Activated gamma-delta T cell (primary cell): ENCODE results near the gene BICD2.

Experiments
- DNase-seq: peaks from one replicate; lab custom pipeline; 2025; lab: John Stamatoyannopoulos, UW

The BICD2 gene

DNA sequence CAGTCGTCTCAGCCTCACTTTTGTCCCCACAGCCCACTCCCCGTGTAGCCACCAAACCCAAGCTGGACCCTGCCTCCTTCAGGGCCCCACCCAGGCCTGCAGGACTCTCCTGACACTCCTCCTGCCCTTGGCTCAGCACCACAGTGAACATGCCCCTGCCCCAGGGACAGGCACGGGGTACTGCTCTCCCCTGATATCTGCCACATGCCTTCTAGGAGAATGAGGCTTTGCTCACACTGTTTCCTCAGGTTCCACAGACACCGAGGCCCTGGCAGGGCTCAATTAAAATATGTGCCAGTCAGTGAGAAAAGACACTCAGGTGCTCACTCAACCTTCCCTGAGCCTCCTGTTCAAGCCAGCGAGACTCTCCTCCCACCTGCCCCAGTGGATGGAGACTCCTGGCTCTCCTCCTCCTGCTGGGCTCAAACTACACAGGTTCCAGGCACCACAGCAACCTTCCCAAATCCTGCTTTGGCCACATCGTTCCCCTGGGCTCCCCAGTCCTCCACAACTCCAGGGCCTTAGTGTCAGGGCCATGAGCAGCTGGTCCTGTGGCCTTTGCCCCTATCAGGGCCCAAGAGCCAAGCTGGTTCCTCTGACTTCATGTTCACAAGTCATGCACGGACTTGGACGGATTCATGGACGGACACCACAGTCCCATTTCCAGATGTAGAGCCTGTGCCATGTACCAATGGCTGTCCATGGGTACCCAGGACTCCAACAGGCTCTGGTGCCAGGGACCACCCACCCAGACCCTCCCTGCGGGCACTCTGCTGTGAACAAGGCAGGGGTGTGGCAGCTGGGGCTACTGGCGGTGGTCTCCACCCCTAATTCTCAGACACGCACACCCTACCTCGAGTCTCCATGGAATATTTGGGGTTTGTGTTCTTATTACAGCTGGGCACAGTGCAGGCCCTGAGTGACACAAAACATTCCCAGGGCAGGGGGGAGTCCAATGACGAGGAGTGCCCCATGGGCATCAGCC is 36.6 kb downstream of the BICD2 start:
- no peak for DNase-seq

DNA sequence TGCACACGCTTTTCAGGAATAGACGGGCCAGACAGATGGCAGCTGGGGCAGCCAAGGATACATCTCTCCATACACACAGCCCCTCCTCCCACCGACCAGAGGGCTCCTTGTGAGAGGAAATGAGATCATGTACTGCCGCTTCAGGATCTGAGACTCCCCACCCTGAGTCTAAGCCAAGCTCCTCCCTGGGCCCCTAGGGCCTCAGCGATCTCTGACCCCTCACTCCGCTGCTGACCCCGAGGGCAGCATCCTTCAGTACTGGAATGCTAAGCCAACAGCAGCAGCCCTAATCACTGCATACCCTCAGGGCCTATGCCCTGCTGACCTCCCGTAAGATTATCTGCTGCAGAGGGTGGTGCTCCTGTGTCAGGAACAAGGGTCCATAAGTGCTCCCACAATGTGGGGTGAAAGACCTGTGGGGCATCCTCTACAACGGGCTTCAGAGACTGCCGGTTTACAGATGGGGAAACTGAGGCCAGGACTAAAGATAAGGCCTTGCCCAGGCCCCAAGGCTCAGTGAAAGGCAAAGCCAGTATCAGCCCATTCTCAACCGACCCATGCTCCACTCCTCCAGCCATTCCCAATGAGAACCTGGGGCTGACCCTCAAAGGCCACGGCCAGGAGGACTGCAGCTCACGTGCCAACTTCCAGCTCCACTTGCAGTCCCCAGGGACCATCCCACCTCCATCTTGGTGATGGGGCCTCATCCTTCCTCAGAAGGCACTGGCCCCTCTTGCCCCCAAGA is 37.5 kb downstream of the BICD2 start:
- no peak for DNase-seq

DNA sequence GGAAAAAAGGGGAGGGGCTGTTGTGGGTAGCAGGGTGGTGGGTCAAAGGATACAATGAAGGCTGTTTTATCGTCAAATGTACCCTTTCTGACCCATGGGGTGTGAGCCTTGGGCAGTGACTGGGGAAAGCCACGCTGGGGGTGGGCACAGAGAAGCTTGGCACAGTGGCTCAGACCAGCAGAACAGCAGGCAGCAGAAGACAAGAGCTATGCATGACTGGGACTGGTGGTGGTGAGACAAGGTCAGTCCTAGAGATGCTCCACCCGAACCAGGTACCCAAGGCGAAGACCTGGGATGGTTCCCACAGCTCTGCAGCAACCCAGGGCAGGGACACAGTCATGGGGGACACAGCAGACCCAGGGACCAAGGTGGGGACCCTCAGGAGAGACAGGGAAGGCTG is 38.3 kb downstream of the BICD2 start:
- DNase-seq: no peak

DNA sequence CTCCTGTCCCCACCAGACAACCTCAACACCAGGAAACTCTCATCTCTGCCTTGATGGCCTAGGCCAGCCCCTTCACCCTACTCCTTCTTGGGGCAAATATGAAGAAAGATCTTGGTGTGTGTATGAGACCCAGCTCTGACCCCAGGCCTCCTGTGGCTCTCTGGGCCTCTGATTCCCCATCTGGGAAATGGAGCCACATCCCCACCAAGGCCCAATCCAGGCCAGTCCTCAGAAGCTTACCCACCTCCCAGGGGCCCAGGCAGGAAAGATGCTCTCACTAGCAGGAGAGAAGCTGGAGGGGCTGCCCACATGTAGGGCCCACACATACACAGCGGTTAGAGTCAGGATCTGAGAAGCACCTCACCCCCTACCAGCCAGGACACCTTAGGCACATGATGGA is 38.9 kb downstream of the BICD2 start:
- no peak for DNase-seq

DNA sequence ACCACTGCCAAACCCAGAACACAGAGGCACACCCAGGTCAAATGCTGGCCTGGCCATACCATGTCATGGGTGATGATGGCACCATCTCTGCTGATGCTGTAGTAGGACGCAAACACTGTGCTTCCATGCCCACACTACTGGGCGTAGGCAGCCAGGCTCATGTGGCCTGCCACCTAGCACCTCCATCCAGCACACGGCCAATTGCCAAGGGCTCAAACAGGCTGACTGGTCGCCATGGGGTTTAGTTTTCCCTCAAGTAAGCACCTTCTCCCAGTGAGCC is 39.4 kb downstream of the BICD2 start:
- DNase-seq: no peak

DNA sequence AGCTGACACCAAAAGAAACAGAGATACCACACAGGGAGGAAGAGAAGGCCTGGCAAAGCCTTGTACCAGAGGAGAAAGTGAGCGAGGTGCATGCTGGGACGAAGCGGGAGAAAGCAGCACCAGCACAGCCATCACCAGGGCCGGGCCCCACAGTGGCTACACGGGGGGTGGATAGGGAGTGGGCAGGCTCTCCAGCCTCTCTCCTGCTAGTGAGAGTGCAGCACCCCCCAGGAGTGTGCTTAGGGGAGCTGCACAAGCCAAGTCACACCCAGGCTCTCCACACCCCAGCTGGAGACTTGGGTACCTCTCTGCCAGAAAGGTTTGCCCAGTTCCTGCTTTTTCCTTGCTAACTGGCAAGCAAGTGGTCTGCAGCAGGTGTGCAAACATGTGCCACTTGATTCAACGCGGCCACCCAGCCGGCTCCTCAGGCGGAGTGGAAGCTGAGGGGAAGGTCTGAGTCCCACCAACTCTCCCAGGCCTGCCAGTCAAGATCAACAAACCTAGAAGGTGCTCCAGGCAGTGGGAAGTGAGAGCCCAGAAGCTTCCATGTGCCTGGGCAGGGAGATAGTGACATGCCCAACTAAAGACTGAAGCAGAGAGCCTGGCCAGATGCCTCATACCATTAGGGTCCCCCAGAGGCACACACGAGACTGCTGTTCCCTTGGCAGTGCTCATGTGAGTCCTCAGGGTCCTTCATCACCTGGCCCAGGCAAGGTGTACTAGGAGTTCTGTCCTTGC is 39.9 kb downstream of the BICD2 start:
- no peak for DNase-seq

DNA sequence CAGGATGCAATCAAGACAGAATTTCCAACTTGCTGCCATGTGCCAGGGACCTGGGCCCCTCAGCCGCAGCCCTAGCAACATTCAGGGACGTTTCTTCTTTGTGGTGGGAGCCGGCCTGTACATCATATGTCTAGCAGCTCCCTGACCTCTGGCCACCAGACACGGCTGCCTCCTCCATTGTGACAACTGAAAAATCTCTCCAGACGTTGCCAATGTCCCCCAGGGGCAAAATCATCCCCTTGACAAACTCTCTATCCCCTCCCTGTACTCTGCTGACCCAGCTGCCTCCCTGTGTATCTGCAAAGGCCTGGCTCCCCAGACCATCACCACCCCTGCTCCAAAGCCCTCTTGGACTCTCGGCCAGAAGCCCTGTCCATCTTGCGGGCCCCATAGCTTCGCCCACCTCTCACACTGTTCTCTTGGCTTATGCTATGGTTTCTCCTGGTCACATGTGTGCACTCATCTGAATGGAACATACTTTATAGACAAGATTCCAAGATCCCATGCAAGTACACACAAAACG is 40.8 kb downstream of the BICD2 start:
- DNase-seq: no peak

DNA sequence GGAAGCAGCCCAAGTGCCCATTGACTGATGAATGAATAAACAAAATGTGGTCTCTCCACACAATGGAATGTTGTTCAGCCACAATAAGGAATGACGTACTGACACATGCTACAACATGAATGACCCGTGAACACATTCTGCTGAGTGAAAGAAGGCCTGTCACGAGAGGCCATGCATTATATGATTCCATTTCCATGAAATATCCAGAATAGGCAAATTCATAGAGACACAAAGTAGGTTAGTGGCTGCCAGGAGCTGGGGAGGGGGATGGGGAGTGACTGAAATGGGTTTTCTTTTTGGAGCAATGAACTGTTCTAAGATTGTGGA is 41.4 kb downstream of the BICD2 start:
- no peak for DNase-seq

DNA sequence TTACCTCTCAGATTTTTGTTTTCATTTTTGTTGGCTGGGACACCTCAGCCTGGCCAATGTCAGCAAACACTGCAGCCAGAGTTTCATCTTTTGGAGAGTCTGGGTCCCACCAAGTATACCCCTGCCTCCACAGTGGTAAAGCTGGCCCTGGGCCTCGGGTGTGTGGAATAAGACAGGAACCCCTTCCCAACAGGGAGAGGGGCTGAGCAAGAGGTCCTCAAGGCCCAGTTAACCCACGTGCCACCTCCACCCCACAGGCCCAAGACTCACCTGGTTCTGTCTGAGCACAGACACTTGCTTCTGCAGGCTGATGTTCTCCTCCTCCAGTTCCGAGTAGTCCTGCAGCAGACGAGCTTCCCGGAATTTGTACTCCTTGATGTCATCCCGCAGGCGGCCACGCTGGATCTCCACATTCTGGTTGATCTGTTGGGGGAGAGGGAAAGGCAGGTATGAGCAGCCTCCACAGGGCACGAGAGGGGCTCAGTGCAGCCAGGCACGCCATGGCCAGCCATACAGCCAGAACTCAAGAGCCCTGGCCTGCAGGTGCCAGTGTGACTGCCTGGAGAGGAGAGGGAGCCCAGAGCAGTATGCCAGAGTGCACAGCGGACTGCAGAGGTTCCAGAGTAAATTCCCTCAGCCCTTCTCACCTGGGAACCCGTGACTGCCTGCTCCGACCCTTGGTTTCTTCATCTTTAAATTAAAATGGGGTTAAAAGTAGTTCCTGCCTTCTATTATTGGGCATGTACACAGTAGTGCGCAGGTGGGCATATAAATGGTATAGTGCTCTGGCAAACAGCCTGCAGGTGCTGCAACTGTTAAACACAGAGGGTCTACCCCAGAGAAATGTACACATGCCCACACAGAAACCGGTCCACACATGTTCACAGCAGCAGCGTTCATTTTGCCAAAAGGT is 42.0 kb downstream of the BICD2 start:
- no peak for DNase-seq

DNA sequence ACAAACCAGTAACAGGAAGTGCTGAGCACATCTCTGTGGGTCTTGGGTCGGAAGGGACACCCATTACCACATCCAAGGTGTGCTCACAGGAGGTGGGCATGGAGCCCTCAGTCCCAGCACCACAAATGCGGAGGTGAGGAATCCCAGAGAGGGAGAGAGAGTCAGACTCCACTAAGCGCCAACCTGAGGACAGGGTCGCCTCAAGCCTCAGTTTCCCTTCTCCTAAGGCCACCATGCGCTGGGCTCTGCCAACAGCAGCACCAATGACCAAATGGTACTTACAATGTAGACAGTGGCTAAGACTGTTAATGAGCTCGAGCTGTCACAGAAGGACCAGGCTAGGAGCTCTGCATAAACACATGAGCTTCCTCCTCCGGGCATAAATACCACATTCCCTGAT is 43.1 kb downstream of the BICD2 start:
- no peak for DNase-seq

DNA sequence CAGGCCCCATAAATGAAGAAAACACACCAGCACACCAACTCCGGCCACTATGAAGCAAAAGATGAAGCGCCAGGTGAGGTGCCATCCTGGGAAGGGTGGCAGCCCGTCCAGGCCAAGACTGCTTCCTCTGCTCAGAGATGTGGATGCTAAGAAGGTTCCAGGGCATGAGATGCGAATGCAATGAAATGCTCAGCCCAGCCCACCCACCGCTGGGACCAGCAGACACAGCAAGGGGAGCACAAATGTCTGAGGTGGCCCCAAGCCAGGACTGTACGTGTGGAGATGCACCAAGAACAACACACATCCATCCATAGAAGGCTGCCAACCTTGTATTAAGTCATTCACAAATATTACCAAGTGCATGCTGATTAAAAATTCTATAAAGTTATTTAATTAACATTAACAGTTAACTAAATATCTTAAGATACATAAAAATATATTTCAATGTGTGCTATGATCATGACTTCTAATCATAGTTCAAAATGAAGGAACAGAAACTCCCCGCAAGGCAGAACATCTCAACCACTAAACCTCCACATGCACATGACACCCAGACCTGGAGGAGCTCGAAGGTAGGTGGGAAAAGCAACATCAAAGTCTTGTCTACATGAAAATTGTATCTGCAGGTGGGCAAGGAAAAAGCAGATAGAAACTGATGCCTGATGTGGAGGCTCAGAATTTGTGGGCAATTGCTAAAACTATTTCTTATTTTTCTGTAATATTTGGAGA is 43.7 kb downstream of the BICD2 start:
- DNase-seq: no peak

DNA sequence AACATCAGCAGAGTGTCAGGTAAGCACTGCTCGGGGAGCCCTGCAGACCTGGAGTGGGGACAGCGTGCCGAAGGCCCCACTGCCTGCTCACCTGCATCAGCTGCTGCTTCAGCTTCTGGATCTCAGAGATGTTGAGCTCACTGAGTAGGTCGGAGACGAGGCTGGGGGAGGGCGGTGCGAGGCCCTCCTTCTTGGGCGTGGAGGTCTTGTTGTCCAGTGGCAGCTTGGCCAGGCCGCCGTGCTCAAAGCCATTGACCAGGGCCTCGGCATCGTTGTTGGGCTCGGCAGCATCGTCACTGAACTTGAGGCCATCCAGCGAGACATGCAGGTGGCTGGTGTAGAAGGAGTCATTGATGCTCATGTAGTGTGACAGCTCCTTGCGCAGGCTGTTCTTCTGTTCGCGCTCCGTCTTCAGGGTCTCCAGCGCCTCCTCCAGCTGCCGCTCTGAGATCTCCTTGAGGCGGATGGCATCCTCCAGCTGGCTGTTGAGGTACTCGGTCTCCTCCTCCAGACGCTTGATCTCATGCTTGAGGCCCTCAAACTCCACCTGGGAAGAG is 44.3 kb downstream of the BICD2 start:
- no peak for DNase-seq

DNA sequence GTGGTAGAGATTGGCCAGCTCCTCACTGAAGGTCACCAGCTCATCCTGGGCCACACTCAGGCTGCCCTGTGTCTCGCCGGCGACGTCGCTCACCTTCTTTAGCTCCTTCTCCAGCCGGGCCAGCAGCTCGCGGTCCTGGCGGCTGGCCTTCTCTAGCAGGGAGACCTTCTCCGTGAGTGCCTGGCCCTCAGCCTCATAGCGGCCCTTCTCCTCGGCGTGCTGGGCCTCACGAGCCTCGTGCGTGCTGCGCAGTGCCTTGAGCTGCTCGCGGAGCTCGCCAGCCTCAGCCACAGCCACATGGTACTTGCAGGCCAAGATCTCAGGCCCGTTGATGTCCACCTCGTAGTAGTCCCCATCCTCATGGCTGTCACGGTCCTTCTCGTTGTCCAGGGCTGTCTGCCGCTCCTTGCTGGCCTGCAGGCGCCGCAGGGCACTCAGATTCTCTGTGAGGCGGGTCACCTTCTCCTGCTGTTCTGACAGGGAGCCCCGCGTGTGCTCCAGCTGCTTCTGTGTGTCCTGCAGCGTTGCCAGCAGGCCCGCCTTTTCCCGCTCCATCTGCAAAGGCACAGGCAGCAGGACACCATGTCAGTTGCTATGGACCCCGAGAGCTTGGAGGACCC is 45.5 kb downstream of the BICD2 start:
- DNase-seq: no peak

DNA sequence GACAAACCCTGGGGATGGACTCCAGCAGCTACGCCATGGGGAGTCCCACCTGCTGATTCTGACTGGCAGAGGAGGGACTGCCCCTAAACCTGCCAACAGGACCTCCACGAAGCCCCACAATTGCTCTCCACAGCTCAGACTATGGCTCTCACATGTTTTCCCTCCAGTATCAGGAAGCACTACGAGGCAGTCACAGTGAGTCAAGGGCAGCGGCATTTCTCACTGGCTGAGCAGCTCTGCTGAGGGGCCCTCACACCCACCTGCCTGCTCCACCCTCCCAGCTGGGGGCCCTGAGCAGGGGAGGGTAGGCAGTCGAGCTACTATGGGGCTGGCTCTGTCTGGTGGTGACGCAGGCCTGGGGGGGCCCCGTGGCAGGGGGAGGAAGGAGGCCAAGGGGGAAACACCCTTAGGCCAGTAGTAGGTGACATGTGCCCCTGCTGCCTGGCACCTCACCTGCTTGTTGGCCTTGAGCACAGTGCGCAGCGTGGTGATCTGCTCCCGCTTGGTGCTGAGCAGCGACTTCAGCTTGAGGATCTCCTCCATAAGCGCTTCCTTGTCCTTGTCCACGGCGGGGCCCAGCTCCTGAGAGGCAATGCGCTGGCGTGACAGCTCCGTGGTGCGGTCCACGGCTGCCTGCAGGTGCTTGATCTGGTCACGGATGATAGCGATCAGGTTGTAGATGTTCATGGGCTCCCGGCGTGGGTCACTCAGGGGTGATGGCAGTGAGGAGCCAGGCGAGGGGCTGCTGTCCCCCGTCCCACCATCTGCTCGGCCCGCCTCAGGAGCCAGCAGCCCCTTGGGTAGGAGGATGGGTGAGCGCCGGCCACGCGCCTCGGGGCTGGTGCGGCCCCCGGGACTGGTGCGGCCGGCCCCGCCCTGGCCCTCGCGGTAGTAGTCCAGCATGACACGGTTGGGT is 46.3 kb downstream of the BICD2 start:
- DNase-seq: no peak

DNA sequence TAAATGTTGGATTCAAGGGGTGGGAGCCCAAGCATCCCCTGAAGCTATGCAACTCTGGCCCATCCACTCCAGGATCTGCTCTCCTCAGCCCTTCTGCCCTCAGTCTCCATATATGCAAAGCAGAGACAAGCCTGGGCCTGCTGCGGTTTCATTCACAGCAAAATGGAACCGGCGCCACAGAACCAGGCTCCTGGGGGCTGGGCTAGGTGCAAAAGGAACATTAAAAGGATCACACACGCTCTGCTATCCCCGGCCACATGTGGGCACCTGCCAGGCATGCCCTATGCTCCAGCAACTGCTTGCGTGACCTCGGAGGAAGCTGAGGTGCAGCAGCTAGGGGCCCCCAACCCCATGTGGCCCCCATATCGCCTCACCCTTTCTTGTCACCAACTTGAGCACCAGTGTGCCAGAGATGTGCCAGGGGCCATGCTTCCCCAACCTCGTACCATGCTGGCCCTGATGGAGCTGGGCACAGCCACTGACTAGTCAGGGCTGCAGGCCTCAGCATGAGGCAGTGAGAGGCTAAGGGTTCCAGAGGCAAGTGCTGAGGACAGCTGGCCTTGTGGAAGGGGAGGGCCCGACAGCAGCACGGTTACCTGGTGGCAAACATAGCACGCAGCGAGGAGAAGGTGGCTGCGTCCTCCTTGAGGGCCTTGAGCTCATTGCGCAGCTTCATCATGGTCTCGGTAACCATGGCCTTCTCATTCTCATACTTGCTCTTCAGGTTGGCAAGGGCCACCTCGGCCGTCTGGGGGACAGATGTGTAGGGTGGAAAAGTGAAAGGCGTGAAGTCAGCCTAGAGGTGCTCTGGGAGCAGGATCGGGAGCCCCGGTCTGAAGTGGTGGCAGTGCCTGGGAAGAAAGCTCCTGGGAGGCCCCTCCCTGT is 47.2 kb downstream of the BICD2 start:
- DNase-seq: no peak

DNA sequence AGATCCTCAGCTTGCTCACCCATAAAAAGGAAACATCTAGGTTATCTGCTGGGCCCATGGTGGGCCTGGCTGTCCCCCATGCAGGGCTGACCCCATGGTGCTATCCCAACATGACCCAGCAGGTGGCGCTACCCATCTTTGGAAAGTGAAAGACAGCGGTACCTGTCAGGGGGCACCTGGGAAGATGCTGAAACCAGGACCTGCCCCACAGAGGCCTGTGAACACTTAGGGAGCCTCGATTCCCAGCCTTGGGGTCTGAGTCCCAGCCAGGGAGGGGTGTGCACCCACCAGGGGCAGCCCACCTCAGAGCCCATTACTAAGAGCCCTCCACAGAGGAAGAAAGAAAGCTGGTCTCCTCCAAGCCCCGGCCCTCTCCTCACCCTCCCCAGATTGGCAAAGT is 48.1 kb downstream of the BICD2 start:
- no peak for DNase-seq

DNA sequence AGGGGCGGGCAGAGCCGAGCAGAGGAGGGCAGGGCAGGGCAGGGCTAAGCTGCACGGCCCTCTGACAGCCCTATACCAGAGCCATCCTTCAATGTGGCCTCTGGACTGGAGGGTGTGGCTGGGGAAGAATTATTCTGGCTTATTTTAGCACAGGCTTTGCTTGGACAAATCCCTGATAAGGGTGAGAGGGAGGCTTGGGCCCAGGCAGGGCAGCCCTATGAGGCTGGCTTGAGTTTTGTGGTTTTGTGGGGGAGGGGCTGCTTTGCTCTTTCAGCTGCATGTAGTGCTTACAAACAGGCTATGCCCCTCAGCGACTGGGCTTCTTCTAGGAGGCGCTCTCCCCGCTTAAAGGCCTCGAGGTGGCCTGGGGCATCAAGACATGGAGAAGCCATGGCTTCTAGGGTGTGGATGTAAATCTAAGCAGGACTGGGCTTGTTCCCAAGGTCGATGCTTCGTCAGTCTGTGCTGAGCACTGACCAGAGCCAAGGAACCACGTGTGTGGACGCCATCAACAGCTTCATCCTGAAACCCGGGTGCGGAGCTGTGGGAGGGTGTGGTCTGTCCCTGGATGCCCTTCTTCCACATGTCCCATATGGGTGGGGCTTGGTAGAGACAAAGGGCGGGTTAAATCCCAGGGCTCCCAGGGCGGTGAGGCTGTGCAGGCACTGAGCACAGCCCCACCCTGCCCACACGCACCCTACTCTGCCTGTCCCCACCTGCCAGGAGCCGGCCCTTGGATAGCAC is 49.0 kb downstream of the BICD2 start:
- no peak for DNase-seq
